ENCODE data around the gene MAN1C1.

The MAN1C1 gene

GRCh38 chr1:25575191-25575590, 41.4 kb upstream of the MAN1C1 start:
- no peak for TF ChIP-seq CTCF (conservative IDR thresholded peaks at IDR 0.05; ENCODE audit: low read depth)
- CTCF ChIA-PET: no interaction called here
- POLR2A ChIA-PET (ENCODE audit: low non-redundant PET): no interaction called here
- H3K27ac ChIP-seq: no peak overlapping the region
- DNase-seq (ENCODE audit: low spot score): no peak

- TF ChIP-seq CTCF (conservative IDR thresholded peaks at IDR 0.05; ENCODE audit: low read depth): no peak
- ChIA-PET CTCF (interaction anchor here (0.6 to 0.7 kb wide), 2 partner anchors 27 to 205 kb away, joined by 3 to 5 read pairs; no protein-coding TSS in a partner anchor), POLR2A (ENCODE audit: low non-redundant PET) (no interaction called here)
- DNase-seq (ENCODE audit: low spot score): no peak
- no peak overlapping the region for H3K27ac ChIP-seq
These were observed 40.0 kb upstream of the MAN1C1 start for GRCh38 chr1:25576459-25577133.

GRCh38 chr1:25577134-25577920, 39.3 kb upstream of the MAN1C1 start:
- ChIA-PET CTCF (interaction anchor here (0.6 kb wide), 1 partner anchor 28 kb away, joined by 3 read pairs; no protein-coding TSS in a partner anchor), POLR2A (ENCODE audit: low non-redundant PET) (no interaction called here)
- DNase-seq (ENCODE audit: low spot score): no peak
- TF ChIP-seq CTCF (conservative IDR thresholded peaks at IDR 0.05; ENCODE audit: low read depth): no peak
- no peak overlapping the region for H3K27ac ChIP-seq

- CTCF ChIA-PET: interaction anchor here (0.6 kb wide), 1 partner anchor 191 kb away, joined by 3 read pairs; no protein-coding TSS in a partner anchor
- DNase-seq (ENCODE audit: low spot score): no peak
- POLR2A ChIA-PET (ENCODE audit: low non-redundant PET): interaction anchor here (0.6 kb wide), 1 partner anchor 188 kb away, joined by 3 read pairs; no protein-coding TSS in a partner anchor
- TF ChIP-seq CTCF (conservative IDR thresholded peaks at IDR 0.05; ENCODE audit: low read depth): no peak
- no peak overlapping the region for H3K27ac ChIP-seq
These were observed 37.0 kb upstream of the MAN1C1 start for GRCh38 chr1:25579292-25580252.

GRCh38 chr1:25580927-25581326, 35.7 kb upstream of the MAN1C1 start:
- no peak for DNase-seq (ENCODE audit: low spot score)
- H3K27ac ChIP-seq: no peak overlapping the region
- no peak for TF ChIP-seq CTCF (conservative IDR thresholded peaks at IDR 0.05; ENCODE audit: low read depth)
- CTCF ChIA-PET: no interaction called here
- POLR2A ChIA-PET (ENCODE audit: low non-redundant PET): no interaction called here

GRCh38 chr1:25581764-25582163, 34.8 kb upstream of the MAN1C1 start:
- POLR2A ChIA-PET (ENCODE audit: low non-redundant PET): interaction anchor here (0.5 kb wide), 1 partner anchor 243 kb away, joined by 3 read pairs; no protein-coding TSS in a partner anchor
- TF ChIP-seq CTCF (conservative IDR thresholded peaks at IDR 0.05; ENCODE audit: low read depth): no peak

More at GRCh38 chr1:25581764-25582163, 34.8 kb upstream of the MAN1C1 start:
- CTCF ChIA-PET: interaction anchor here (0.7 to 1.0 kb wide), 2 partner anchors 8 to 1911 kb away, joined by 3 read pairs; no protein-coding TSS in a partner anchor
- DNase-seq (ENCODE audit: low spot score): no peak
- no peak overlapping the region for H3K27ac ChIP-seq

All from RWPE1 (cell line).